Measurements from ENCODE around the gene RCSD1. TPM values are rescaled to one million over a fixed set of nuclear protein-coding genes. Genes with fewer than 3 reads are reported as not detected.

The RCSD1 gene
- polyA plus RNA-seq, 3 donors = 11.6 to 14.7 (median 13.2) TPM

- DNase-seq (ENCODE audit: extremely low read depth in 1 of 11, low read depth in 9 of 11, low spot score in 4 of 11) = no peak
Measured at GRCh38 chr1:167675440-167675839, 45.4 kb downstream of the RCSD1 start.

GRCh38 chr1:167676205-167676915, 46.3 kb downstream of the RCSD1 start:
- no peak for DNase-seq (ENCODE audit: extremely low read depth in 1 of 11, low read depth in 9 of 11, low spot score in 4 of 11)

- DNase-seq (ENCODE audit: extremely low read depth in 1 of 11, low read depth in 9 of 11, low spot score in 4 of 11) = no peak
Measured at GRCh38 chr1:167676916-167677848, 47.1 kb downstream of the RCSD1 start.

GRCh38 chr1:167678422-167678821, 48.4 kb downstream of the RCSD1 start:
- DNase-seq (ENCODE audit: extremely low read depth in 1 of 11, low read depth in 9 of 11, low spot score in 4 of 11) = no peak

GRCh38 chr1:167678838-167679237, 48.8 kb downstream of the RCSD1 start:
- DNase-seq (ENCODE audit: extremely low read depth in 1 of 11, low read depth in 9 of 11, low spot score in 4 of 11) = no peak

- no peak for DNase-seq (ENCODE audit: extremely low read depth in 1 of 11, low read depth in 9 of 11, low spot score in 4 of 11)
Measured at GRCh38 chr1:167679714-167680113, 49.7 kb downstream of the RCSD1 start.

GRCh38 chr1:167681024-167681423, 51.0 kb downstream of the RCSD1 start:
- no peak for DNase-seq (ENCODE audit: extremely low read depth in 1 of 11, low read depth in 9 of 11, low spot score in 4 of 11)

- DNase-seq (ENCODE audit: extremely low read depth in 1 of 11, low read depth in 9 of 11, low spot score in 4 of 11) = no peak
Measured at GRCh38 chr1:167681451-167682098, 51.5 kb downstream of the RCSD1 start.

- DNase-seq (ENCODE audit: extremely low read depth in 1 of 11, low read depth in 9 of 11, low spot score in 4 of 11) = no peak
Measured at GRCh38 chr1:167683226-167683625, 53.2 kb downstream of the RCSD1 start.

GRCh38 chr1:167683641-167684502, 53.8 kb downstream of the RCSD1 start:
- no peak for DNase-seq (ENCODE audit: extremely low read depth in 1 of 11, low read depth in 9 of 11, low spot score in 4 of 11)

- DNase-seq (ENCODE audit: extremely low read depth in 1 of 11, low read depth in 9 of 11, low spot score in 4 of 11) = no peak
Measured at GRCh38 chr1:167685844-167686243, 55.8 kb downstream of the RCSD1 start.

GRCh38 chr1:167687919-167688519, 58.0 kb downstream of the RCSD1 start:
- DNase-seq (ENCODE audit: extremely low read depth in 1 of 11, low read depth in 9 of 11, low spot score in 4 of 11) = peak; percentile 64 to 84 (median 75)

- no peak for DNase-seq (ENCODE audit: extremely low read depth in 1 of 11, low read depth in 9 of 11, low spot score in 4 of 11)
Measured at GRCh38 chr1:167689567-167689920, 59.5 kb downstream of the RCSD1 start.

GRCh38 chr1:167690053-167690452, 60.0 kb downstream of the RCSD1 start:
- DNase-seq (ENCODE audit: extremely low read depth in 1 of 11, low read depth in 9 of 11, low spot score in 4 of 11) = no peak

GRCh38 chr1:167693425-167694045, 63.5 kb downstream of the RCSD1 start:
- no peak for DNase-seq (ENCODE audit: extremely low read depth in 1 of 11, low read depth in 9 of 11, low spot score in 4 of 11)

- no peak for DNase-seq (ENCODE audit: extremely low read depth in 1 of 11, low read depth in 9 of 11, low spot score in 4 of 11)
Measured at GRCh38 chr1:167694691-167695090, 64.7 kb downstream of the RCSD1 start.

GRCh38 chr1:167695147-167695546, 65.1 kb downstream of the RCSD1 start:
- no peak for DNase-seq (ENCODE audit: extremely low read depth in 1 of 11, low read depth in 9 of 11, low spot score in 4 of 11)

All from renal cortex interstitium (tissue), 11 donors.